ENCODE measurements around the gene VSIG10. TPM values are rescaled to one million over a fixed set of nuclear protein-coding genes. Genes with fewer than 3 reads are reported as not detected.

The VSIG10 gene
- total RNA-seq, 1 donor from 2014 or later: 38.3 TPM

GRCh38 chr12:118073768-118074167 lies 30.0 kb downstream of the VSIG10 start:
- Histone ChIP-seq H3K27ac (no peak overlapping the region), H3K9me3 (no peaks in the 10 kb centered on the region), H3K36me3 (peaks cover 4 to 11% of the 10 kb centered on the region in 2 donors), H3K4me3 (no peak overlapping the region), H3K4me1 (no peaks in the 10 kb centered on the region), H3K27me3 (no peaks in the 10 kb centered on the region)
- no peak for DNase-seq (ENCODE audit: low spot score in 2 of 2)
- intact Hi-C loops (cut with DNase I): no loop called here
- no peak for TF ChIP-seq CTCF (IDR thresholded peaks at IDR 0.05)

GRCh38 chr12:118070650-118071049 lies 33.2 kb downstream of the VSIG10 start:
- H3K36me3 ChIP-seq: no peaks in the 10 kb centered on the region
- H3K27ac ChIP-seq: no peak overlapping the region
- intact Hi-C loops (cut with DNase I): no loop called here
- no peaks in the 10 kb centered on the region for H3K27me3 ChIP-seq
- H3K4me1 ChIP-seq: no peaks in the 10 kb centered on the region
- DNase-seq (ENCODE audit: low spot score in 2 of 2): no peak
- no peak overlapping the region for H3K4me3 ChIP-seq
- TF ChIP-seq CTCF (IDR thresholded peaks at IDR 0.05): no peak
- H3K9me3 ChIP-seq: no peaks in the 10 kb centered on the region

- H3K9me3 ChIP-seq: no peaks in the 10 kb centered on the region
- DNase-seq (ENCODE audit: low spot score in 2 of 2): no peak
- intact Hi-C loops (cut with DNase I): no loop called here
- H3K4me3 ChIP-seq: no peak overlapping the region
- H3K4me1 ChIP-seq: peaks cover 0 to under 1% of the 10 kb centered on the region in 2 donors
- no peaks in the 10 kb centered on the region for H3K27me3 ChIP-seq
- no peak for TF ChIP-seq CTCF (IDR thresholded peaks at IDR 0.05)
- no peaks in the 10 kb centered on the region for H3K36me3 ChIP-seq
- no peak overlapping the region for H3K27ac ChIP-seq
These were observed 35.4 kb downstream of the VSIG10 start for GRCh38 chr12:118068445-118068844.

GRCh38 chr12:118065380-118065779 lies 38.4 kb downstream of the VSIG10 start:
- Histone ChIP-seq H3K9me3 (no peaks in the 10 kb centered on the region), H3K36me3 (no peaks in the 10 kb centered on the region), H3K4me3 (no peak overlapping the region), H3K4me1 (peaks cover 0 to 5% of the 10 kb centered on the region in 2 donors), H3K27me3 (no peaks in the 10 kb centered on the region), H3K27ac (no peak overlapping the region)
- intact Hi-C loops (cut with DNase I): no loop called here
- no peak for DNase-seq (ENCODE audit: low spot score in 2 of 2)
- TF ChIP-seq CTCF (IDR thresholded peaks at IDR 0.05): no peak

- Histone ChIP-seq H3K9me3 (no peaks in the 10 kb centered on the region), H3K4me1 (peaks cover 0 to 5% of the 10 kb centered on the region in 2 donors), H3K36me3 (no peaks in the 10 kb centered on the region), H3K27me3 (no peaks in the 10 kb centered on the region), H3K4me3 (no peak overlapping the region), H3K27ac (no peak overlapping the region)
- intact Hi-C loops (cut with DNase I): loop anchor here (5.0 kb wide), 2 partner anchors 123 to 1113 kb away; partner anchors contain the start of gene HSPB8
- peak in 1 of 3 experiments; percentile 10 for TF ChIP-seq CTCF (IDR thresholded peaks at IDR 0.05)
- DNase-seq (ENCODE audit: low spot score in 2 of 2): no peak
These were observed 39.2 kb downstream of the VSIG10 start for GRCh38 chr12:118064608-118065007.

Data from ascending aorta (tissue), 2 donors.